Suppressor macrophage treated with lipopolysaccharide for 4 hours (primary cell): ENCODE measurements around the gene ZSCAN9.

Experiments
- DNase-seq: peaks from one replicate; pipeline ENCODE4 v3.0.0-alpha.2; 2020

Gene ZSCAN9

GRCh38 chr6:28269492-28269891 is 44.4 kb downstream of the ZSCAN9 start:
- peak; percentile 58 for DNase-seq

DNA sequence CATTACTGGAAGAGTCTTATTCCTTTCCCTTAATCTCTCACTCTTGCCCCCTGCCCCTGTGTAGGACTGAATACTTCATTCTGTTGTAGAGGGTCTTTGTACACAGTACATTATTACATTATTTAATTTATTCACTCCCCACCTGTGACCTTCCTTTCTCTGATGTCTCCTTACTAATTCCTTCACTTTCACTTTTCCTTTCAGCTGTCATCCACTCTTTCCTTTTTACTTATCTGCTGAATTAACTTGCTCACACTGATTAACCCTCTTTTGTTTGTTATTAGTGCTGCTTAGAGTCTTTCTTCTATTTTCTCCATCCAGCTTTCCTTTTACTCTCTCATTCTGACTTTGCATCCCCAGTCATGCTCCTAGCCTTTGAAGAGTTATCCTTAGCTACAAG is 49.8 kb downstream of the ZSCAN9 start:
- no peak for DNase-seq

- DNase-seq: no peak
Observed at GRCh38 chr6:28277746-28278145, 52.7 kb downstream of the ZSCAN9 start.

DNA sequence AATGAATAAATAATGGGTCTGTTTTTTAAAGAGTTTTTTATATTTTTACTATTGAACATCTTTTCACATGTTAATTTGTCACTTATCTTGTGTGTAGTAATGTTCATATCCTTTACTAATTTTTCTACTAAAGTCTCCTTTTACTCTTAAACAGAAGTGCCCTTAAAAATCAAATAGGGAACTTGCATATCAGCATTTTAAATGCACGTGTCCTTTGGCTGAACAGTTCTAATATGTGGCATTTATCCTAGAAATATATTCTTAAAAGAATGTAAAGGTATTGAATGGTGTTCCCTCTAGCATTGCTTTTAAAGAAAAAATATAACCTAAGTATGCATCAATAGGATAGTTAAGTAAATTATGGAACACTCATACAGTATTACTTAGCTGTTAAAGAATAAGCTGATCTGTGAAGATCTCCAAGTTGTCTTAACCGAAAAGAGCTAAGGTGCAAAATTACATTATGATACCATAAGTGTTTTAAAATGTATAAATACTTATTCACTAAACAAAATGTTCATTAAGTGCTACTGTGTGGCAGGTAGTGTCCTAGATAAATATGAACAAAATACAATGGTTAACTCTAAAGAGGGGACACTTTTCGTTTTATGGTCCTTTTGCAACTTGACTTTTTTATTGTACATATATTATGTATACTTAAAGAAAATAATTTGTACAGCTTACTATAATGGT is 55.7 kb downstream of the ZSCAN9 start:
- DNase-seq: no peak

- DNase-seq: peak; percentile 55
Observed at GRCh38 chr6:28281288-28282064, 56.4 kb downstream of the ZSCAN9 start, which contains the start of gene PGBD1. PGBD1 (plus strand) TSS chr6:28281572; CDS start chr6:28283814, 2,242 bp downstream.

DNA sequence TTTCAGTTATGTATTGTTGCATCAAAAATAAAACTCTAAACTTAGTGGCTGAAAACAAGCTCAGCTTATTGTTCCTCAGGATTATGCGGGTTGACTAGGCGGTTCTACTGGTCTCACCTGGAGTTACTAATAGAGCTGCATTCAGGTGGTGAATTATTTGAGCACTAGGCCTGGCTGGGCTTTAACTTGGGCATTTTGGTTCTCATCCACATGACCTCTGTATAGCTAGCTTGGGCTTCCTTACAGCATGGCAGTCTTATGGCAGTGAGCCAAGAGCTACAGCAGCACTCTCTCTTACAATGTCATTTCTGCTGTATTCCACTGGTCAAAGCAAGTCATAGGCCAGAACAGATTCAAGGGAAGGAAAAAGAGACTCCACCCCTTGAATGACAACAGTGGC is 57.9 kb downstream of the ZSCAN9 start:
- DNase-seq: no peak
